HCT116 (cell line): Measurements from ENCODE around the gene ANKMY2. TPM values are rescaled to one million over a fixed set of nuclear protein-coding genes. Genes with fewer than 3 reads are reported as not detected.

ENCODE experiments used
- ATAC-seq: fragments of 200-7000 bp; cut with Tn5 transposase; 2 replicates; pipeline ENCODE4 v1.9.1; 2020; ENCODE audit warnings: mild to moderate bottlenecking, moderate library complexity
- BruUV-seq: library from RNA; stranded (reverse); fragments of 400-500 nt; replicated peaks from 2 replicates; lab custom pipeline; 2021; lab: Mats Ljungman, UMichigan
- CTCF ChIA-PET: fragments of 300-600 bp; sonication (Branson Sonifier 250); formaldehyde crosslinking; loops from one replicate; lab custom pipeline; 2021; ENCODE audit warnings: antibody characterized with exemption; lab: Charles Lee
- POLR2A ChIA-PET: fragments of 300-600, 350-600 bp; sonication (Branson Sonifier 250); formaldehyde crosslinking; loops from one replicate; lab custom pipeline; 2021; ENCODE audit warnings: antibody characterized with exemption; lab: Charles Lee
- RAD21 ChIA-PET, 2 experiments: fragments of 300-600 bp; sonication (Branson Sonifier 250); formaldehyde crosslinking; loops; one replicate each; lab custom pipeline; 2023; ENCODE audit warnings: low total read pairs in 2 of 2; ENCODE audit not compliant: uncharacterized antibody in 2 of 2, unreplicated experiment in 2 of 2, low non-redundant PET in 1 of 2; lab: Charles Lee
- DNase-seq: peaks from one replicate; pipeline ENCODE4 v3.0.0-alpha.2; 2010; ENCODE audit warnings: low read depth, low spot score
- H2AFZ ChIP-seq: fragments of 200-600 bp; shearing (Covaris generic), sonication (generic); 2 replicates; pipeline ENCODE4 v1.6.1; 2017; ENCODE audit warnings: low read depth, mixed run types, mixed read lengths, antibody characterized with exemption, low read length; ENCODE audit not compliant: poor library complexity, severe bottlenecking
- H3K27ac ChIP-seq: 2 replicates; pipeline ENCODE4 v1.5.1; 2012; ENCODE audit warnings: low read depth, low read length
- H3K27me3 ChIP-seq: fragments of 200-600 bp; sonication (generic); 2 replicates; pipeline ENCODE4 v1.6.1; 2016; ENCODE audit warnings: mixed run types, low read length, mixed read lengths; ENCODE audit not compliant: insufficient read depth
- H3K36me3 ChIP-seq, 2 experiments: fragments of 200-500 bp in 1 of 2; fragments of 200-600 bp in 1 of 2; sonication (Bioruptor generic) in 1 of 2; sonication (generic) in 1 of 2; 2 replicates each; pipeline versions ENCODE4 v1.5.1 to v1.6.1; 2014 to 2016; ENCODE audit warnings: low read length in 2 of 2, inconsistent platforms in 1 of 2, mixed read lengths in 1 of 2, mixed run types in 1 of 2; ENCODE audit not compliant: insufficient read depth in 2 of 2, control insufficient read depth in 1 of 2
- H3K4me1 ChIP-seq, 2 experiments: fragments of 200-600 bp in 1 of 2; sonication (generic) in 1 of 2; 2 replicates each; pipeline versions ENCODE4 v1.5.1 to v1.6.1; 2012 to 2017; ENCODE audit warnings: low read length in 2 of 2, inconsistent platforms in 1 of 2, mild to moderate bottlenecking in 1 of 2, mixed read lengths in 1 of 2, mixed run types in 1 of 2, moderate library complexity in 1 of 2; ENCODE audit not compliant: insufficient read depth in 2 of 2, control insufficient read depth in 1 of 2
- H3K4me2 ChIP-seq: fragments of 200-600 bp; sonication (generic); 2 replicates; pipeline ENCODE4 v1.6.1; 2017; ENCODE audit warnings: mixed run types, low read length, mixed read lengths
- H3K4me3 ChIP-seq, 2 experiments: fragments of 200-600 bp in 1 of 2; sonication (generic) in 1 of 2; replicated peaks in 1 of 2; 2 replicates each; pipeline ENCODE4 v1.5.1; 2011 to 2016; ENCODE audit warnings: low read length in 2 of 2, control low read depth in 1 of 2, low read depth in 1 of 2, mild to moderate bottlenecking in 1 of 2, mixed read lengths in 1 of 2, mixed run types in 1 of 2
- H3K79me2 ChIP-seq: fragments of 200-600 bp; sonication (generic); 2 replicates; pipeline ENCODE4 v1.6.1; 2017; ENCODE audit warnings: mild to moderate bottlenecking, mixed run types, low read length, moderate library complexity, mixed read lengths; ENCODE audit not compliant: insufficient read depth
- H3K9ac ChIP-seq: fragments of 200-600 bp; sonication (generic); 2 replicates; pipeline ENCODE4 v1.6.1; 2016; ENCODE audit warnings: low read length, mixed read lengths
- H3K9me2 ChIP-seq: fragments of 200-600 bp; sonication (generic), shearing (Covaris generic); 2 replicates; pipeline ENCODE4 v1.6.1; 2017; ENCODE audit warnings: mixed run types, mild to moderate bottlenecking, moderate library complexity; ENCODE audit not compliant: insufficient read depth
- H3K9me3 ChIP-seq, 2 experiments: fragments of 200-500 bp in 1 of 2; fragments of 200-600 bp in 1 of 2; sonication (Bioruptor generic) in 1 of 2; sonication (generic) in 1 of 2; 2 replicates each; pipeline ENCODE4 v1.6.1; 2014 to 2017; ENCODE audit warnings: low read length in 2 of 2, mixed read lengths in 2 of 2, inconsistent platforms in 1 of 2, low read depth in 1 of 2, mild to moderate bottlenecking in 1 of 2, mixed run types in 1 of 2, moderate library complexity in 1 of 2; ENCODE audit not compliant: control insufficient read depth in 1 of 2, insufficient read depth in 1 of 2
- H4K20me1 ChIP-seq: fragments of 200-600 bp; sonication (generic), shearing (Covaris generic); 2 replicates; pipeline ENCODE4 v1.6.1; 2017; ENCODE audit warnings: mixed run types, mild to moderate bottlenecking, moderate library complexity; ENCODE audit not compliant: insufficient read depth
- CEBPB ChIP-seq: IDR thresholded peaks from 2 replicates; pipeline ENCODE4 v1.6.1; 2012; ENCODE audit warnings: low read depth
- REST ChIP-seq: IDR thresholded peaks from 2 replicates; pipeline ENCODE4 v1.6.1; 2012; ENCODE audit warnings: low read depth
- YY1 ChIP-seq: IDR thresholded peaks from 2 replicates; pipeline ENCODE4 v1.6.1; 2011; ENCODE audit warnings: low read length, low read depth, moderate library complexity, mild to moderate bottlenecking; ENCODE audit not compliant: insufficient replicate concordance; ENCODE audit errors: extremely low read depth
- ZBTB33 ChIP-seq: IDR thresholded peaks from 2 replicates; pipeline ENCODE4 v1.6.1; 2011; ENCODE audit warnings: mild to moderate bottlenecking, low read length, moderate library complexity; ENCODE audit not compliant: insufficient replicate concordance; ENCODE audit errors: extremely low read depth
- intact Hi-C: fragments of 100-400 bp; cut with micrococcal nuclease; formaldehyde crosslinking; loops from 2 replicates; pipeline ENCODE4 v1.10.0; 2022
- total RNA-seq: library from RNA; stranded (reverse); gene quantifications from one replicate; pipeline ENCODE4 v1.2.1, GENCODE V29; 2021; ENCODE audit not compliant: unreplicated experiment

The ANKMY2 gene
- total RNA-seq, 1 experiment from 2014 or later = 24.9 TPM

GRCh38 chr7:16556359-16556758 is 89.2 kb downstream of the ANKMY2 start:
- Histone ChIP-seq H2AFZ (no peak overlapping the region), H3K27me3 (no peaks in the 10 kb centered on the region), H3K9me3 (no peaks in the 10 kb centered on the region), H4K20me1 (no peaks in the 10 kb centered on the region), H3K4me2 (no peak overlapping the region), H3K4me3 (no peak overlapping the region), H3K9ac (no peak overlapping the region), H3K79me2 (no peaks in the 10 kb centered on the region), H3K4me1 (no peaks in the 10 kb centered on the region), H3K9me2 (no peaks in the 10 kb centered on the region), H3K36me3 (no peaks in the 10 kb centered on the region), H3K27ac (no peak overlapping the region)
- ATAC-seq (no peak), DNase-seq (no peak)
- no TSS peak for BruUV-seq
- TF ChIP-seq CEBPB (no peak), ZBTB33 (no peak), REST (no peak), YY1 (no peak)
- ChIA-PET RAD21 (no interaction called here), POLR2A (no interaction called here), CTCF (no interaction called here)
- intact Hi-C loops = no loop called here
